ENCODE results near the gene ISG15.

Gene ISG15

DNA sequence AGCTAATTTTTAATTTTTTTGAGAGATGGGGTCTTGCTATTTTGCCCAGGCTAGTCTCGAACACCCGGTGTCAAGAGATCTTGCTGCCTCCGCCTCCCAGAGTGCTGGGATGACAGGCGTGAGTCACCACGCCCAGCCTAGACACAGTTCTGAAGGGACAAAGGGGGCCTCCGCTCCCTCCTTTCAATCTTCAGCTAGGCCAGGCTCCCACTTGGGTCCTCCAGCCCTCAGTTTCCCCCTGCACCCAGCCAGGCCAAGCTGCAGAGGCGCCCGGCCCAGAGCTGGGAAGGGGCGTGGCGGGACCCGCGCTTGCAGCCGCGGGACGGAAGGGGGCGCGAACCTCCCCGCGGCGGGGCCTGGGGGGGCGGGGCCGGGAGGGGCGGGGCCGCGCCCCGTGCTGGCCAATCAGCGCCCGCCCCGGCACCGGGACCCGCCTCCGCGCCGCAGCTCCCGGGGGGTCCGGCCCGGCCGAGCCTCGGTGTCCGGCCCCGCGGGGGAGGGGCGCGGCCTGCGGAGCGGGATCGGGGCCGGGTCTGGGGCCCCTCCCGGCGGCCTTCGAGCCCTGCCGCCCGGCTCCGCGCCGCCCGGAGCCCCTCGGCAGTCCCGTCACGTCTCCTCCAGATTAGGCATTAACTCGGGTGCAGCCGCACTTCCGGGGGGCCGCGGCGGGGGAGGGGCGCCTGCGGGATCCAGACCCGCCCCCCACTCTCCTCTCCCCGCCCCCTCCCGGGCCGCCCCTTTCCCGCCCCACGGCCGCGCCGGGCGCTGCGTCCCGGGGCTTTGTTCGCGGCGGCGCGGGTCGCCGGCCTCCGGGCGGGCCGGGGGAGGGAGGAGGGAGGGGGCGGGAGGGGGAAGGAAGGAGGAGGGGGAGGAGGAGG, 6.1 kb downstream of the ISG15 start:
- TF ChIP-seq, protein P1, sequence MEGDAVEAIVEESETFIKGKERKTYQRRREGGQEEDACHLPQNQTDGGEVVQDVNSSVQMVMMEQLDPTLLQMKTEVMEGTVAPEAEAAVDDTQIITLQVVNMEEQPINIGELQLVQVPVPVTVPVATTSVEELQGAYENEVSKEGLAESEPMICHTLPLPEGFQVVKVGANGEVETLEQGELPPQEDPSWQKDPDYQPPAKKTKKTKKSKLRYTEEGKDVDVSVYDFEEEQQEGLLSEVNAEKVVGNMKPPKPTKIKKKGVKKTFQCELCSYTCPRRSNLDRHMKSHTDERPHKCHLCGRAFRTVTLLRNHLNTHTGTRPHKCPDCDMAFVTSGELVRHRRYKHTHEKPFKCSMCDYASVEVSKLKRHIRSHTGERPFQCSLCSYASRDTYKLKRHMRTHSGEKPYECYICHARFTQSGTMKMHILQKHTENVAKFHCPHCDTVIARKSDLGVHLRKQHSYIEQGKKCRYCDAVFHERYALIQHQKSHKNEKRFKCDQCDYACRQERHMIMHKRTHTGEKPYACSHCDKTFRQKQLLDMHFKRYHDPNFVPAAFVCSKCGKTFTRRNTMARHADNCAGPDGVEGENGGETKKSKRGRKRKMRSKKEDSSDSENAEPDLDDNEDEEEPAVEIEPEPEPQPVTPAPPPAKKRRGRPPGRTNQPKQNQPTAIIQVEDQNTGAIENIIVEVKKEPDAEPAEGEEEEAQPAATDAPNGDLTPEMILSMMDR (IDR thresholded peaks at IDR 0.05; ENCODE audit: control insufficient read depth, extremely low read depth, insufficient read depth), result peak; percentile 67

DNA sequence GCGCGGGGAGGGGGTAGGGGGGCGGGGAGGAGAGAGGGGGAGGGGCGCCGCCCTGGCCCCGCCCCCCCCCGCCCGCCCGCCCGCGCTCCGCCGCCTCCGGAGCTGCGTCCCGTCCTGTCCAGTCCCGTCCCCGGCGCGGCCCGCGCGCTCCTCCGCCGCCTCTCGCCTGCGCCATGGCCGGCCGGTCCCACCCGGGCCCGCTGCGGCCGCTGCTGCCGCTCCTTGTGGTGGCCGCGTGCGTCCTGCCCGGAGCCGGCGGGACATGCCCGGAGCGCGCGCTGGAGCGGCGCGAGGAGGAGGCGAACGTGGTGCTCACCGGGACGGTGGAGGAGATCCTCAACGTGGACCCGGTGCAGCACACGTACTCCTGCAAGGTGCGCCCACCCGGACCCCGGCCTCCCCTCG, 6.7 kb downstream of the ISG15 start, which contains the start of gene AGRN:
Gene AGRN, plus strand, starts transcription at position 121 of the 405 bp plus-strand sequence. Its CDS starts 53 bp downstream, at position 174.
- no peak for DNase-seq (ENCODE audit: low read depth)
- H3K4me3 ChIP-seq (ENCODE audit: low read depth, low read length), result peak within 1 kb of the TSS; percentile 60
- TF ChIP-seq, protein P1 (IDR thresholded peaks at IDR 0.05; ENCODE audit: control insufficient read depth, extremely low read depth, insufficient read depth), result no peak

More for the DNA sequence above, 6.1 kb downstream of the ISG15 start:
- DNase-seq (ENCODE audit: low read depth), result no peak
- H3K4me3 ChIP-seq (ENCODE audit: low read depth, low read length), result peak overlapping the region; percentile 32; the same call in 1 of the 2 replicates

DNA sequence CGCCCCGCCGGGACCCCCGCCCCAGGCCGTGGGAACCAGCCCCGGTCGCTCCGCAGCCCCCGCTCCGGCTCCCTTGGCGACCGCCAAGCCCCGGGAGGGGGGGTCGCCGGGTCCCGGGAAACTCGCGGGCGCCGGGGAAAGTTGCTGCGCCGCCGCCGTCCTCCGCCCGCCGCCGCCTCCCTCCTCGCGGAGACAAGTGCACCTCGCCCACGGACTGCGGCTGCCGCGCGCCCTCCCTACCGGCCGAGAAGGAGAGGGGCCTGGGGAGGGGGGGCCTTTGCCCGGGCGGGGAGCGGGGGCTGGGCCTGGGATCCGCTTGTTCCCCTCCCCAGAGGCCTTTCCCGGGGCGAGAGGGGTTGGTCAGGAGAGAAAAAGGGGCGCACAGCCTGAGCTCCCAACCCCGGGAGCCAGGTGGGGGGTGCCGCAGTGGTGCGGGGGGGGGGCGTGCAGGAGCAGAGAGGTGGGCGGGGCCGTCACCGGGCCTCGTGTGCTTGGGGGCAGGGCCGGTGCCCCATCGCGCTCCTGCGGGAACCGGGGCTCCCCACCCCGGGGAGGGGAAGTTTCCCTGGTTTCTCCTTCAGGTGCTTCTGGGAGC, 7.2 kb downstream of the ISG15 start:
- no peak for DNase-seq (ENCODE audit: low read depth)
- TF ChIP-seq, protein P1 (IDR thresholded peaks at IDR 0.05; ENCODE audit: control insufficient read depth, extremely low read depth, insufficient read depth), result no peak
- peak overlapping the region; percentile 60 for H3K4me3 ChIP-seq (ENCODE audit: low read depth, low read length)

DNA sequence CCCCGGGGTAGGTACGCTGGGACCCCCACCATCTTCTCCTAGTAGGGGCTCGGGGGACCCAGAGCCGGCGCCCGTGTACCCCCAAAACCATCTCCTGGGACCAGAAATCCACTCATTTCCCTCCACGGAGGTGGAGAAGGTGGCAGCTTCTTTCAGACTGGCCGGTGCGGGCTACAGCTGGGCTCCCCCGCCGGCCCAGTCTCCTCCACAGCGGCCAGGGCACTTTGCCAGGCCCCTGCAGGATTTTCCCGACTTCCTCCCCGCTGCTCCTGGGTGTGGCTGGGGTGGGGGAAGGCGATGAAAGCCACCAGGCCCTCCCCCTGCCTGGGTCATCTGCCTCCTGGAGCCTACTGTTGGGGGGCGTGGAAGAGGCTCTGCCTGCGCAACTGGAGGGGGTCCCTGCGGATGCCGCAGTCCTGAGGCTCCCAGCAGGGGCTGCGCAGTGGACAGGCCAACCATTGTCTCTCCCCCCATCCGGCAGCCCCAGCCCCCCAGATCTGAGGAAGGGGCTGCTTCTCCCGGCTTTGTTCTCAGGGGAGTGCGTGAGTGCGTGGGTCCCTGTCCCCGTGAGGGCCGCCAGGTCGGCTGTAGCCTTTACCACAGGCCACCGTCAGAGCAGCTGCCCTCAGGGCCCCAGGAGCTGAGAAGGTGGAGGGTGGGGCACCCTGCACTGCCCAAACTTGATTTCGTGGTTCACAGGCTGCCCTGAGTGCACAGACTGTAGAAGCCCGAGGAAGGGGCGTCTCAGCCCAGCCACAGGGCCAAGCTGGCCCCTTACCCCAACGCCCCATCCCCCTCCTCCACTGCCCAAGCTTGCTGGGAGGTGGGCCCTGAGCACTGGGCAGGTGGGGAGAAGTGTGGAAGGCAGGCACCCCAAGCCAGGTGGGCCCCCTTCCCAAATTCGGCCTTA, 8.0 kb downstream of the ISG15 start:
- no peak for DNase-seq (ENCODE audit: low read depth)
- TF ChIP-seq, protein P1 (IDR thresholded peaks at IDR 0.05; ENCODE audit: control insufficient read depth, extremely low read depth, insufficient read depth), result no peak
- H3K4me3 ChIP-seq (ENCODE audit: low read depth, low read length), result peak overlapping the region; percentile 60

DNA sequence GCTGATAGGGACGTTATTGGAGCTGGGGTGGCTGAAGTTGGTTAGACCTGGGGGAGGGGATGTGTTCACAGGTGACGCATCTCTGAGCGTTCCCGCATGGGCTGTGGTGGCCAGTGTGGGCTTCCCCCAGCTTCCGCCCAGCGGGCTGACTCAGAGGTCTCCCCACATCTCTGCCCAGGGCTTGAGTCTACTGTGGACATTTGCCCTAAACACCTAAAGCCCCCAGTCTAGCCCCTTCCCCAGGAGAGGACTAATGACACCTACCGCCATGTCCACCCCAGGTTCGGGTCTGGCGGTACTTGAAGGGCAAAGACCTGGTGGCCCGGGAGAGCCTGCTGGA, 8.6 kb downstream of the ISG15 start:
- DNase-seq (ENCODE audit: low read depth), result no peak
- H3K4me3 ChIP-seq (ENCODE audit: low read depth, low read length), result no peak overlapping the region
- TF ChIP-seq, protein P1 (IDR thresholded peaks at IDR 0.05; ENCODE audit: control insufficient read depth, extremely low read depth, insufficient read depth), result no peak

DNA sequence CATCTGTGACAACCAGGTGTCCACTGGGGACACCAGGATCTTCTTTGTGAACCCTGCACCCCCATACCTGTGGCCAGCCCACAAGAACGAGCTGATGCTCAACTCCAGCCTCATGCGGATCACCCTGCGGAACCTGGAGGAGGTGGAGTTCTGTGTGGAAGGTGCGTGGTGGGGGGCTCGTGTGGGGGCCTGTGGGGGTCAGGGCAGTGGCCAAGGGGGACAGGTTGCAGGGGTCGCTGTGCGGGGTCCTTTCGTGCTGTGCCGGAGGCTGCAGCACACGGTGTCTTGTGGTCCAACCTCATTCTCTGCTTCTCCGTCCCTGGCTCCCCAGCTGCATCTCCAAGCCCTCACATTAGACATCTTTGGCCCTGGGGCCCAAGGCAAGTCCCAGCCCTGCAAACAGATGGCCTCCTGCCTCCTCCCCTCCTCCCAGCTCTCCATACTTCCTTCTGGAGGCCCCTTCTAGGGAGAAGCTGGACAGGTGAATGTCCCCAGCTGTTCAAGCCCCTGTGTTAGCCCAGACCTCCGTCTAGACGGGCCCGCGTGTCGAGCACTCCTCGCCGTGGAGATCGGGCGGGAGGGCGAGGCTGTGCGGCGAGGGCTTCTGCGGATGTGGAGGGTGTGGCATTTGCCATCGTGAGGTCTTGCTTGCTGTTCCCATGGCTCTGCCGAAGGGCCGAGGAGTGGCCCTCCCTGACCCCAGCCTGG, 9.2 kb downstream of the ISG15 start:
- no peak overlapping the region for H3K4me3 ChIP-seq (ENCODE audit: low read depth, low read length)
- no peak for DNase-seq (ENCODE audit: low read depth)
- TF ChIP-seq, protein P1 (IDR thresholded peaks at IDR 0.05; ENCODE audit: control insufficient read depth, extremely low read depth, insufficient read depth), result no peak

Data from LNCaP clone FGC (cell line).